DOHH2 (cell line): Measurements from ENCODE around the gene PHACTR2.

Source experiments
- CTCF ChIP-seq: fragments of 200-600 bp; sonication (generic); IDR thresholded peaks from one replicate; pipeline ENCODE4 v1.5.1; 2014; ENCODE audit warnings: antibody characterized with exemption, mild to moderate bottlenecking, low read depth, low read length; ENCODE audit not compliant: poor library complexity, severe bottlenecking
- EZH2phosphoT487 ChIP-seq: fragments of 200-600 bp; sonication (generic); IDR thresholded peaks from 2 replicates; pipeline ENCODE4 v1.6.1; 2017; ENCODE audit warnings: borderline replicate concordance, mild to moderate bottlenecking, antibody characterized with exemption, low read length, moderate library complexity, mixed read lengths

- no peak for TF ChIP-seq CTCF
- TF ChIP-seq EZH2phosphoT487, result no peak
Measured at GRCh38 chr6:143857651-143858050, 179.9 kb downstream of the PHACTR2 start.
